Keratinocyte (primary cell): ENCODE results near the gene TGFBI. TPM values are rescaled to one million over a fixed set of nuclear protein-coding genes. Genes with fewer than 3 reads are reported as not detected.
"Not testable (repeated sequence)": the region's sequence is repeated elsewhere in the genome, so short reads cannot be mapped to it uniquely, and the experiment has no call there.

ENCODE experiments used
- DNase-seq: peaks from one replicate; pipeline ENCODE4 v3.0.0-alpha.2; 2011; ENCODE audit warnings: low read depth, missing footprints, low spot score
- FAIRE-seq: peaks from 2 replicates; lab custom pipeline; 2011; peaks lifted over from hg19 to GRCh38; lab: Jason Lieb, UNC
- H2AFZ ChIP-seq: 2 replicates; pipeline ENCODE4 v1.6.0; 2012; ENCODE audit warnings: low read length, control low read depth, inconsistent platforms; ENCODE audit not compliant: control insufficient read depth
- H3K27ac ChIP-seq: 2 replicates; pipeline ENCODE4 v1.5.1; 2011; ENCODE audit warnings: low read length; ENCODE audit not compliant: control insufficient read depth, insufficient read depth
- H3K27me3 ChIP-seq: 3 replicates; pipeline ENCODE4 v1.6.0; 2011; ENCODE audit warnings: low read length; ENCODE audit not compliant: control insufficient read depth, insufficient read depth; ENCODE audit errors: extremely low read depth
- H3K36me3 ChIP-seq, 2 experiments: 2 replicates in 1 of 2; 3 replicates in 1 of 2; pipeline ENCODE4 v1.5.1; 2011; ENCODE audit warnings: low read length in 2 of 2, mild to moderate bottlenecking in 1 of 2; ENCODE audit not compliant: control insufficient read depth in 2 of 2, insufficient read depth in 2 of 2; ENCODE audit errors: extremely low read depth in 1 of 2
- H3K4me1 ChIP-seq: 3 replicates; pipeline ENCODE4 v1.5.1; 2011; ENCODE audit warnings: low read length; ENCODE audit not compliant: control insufficient read depth, insufficient read depth; ENCODE audit errors: extremely low read depth
- H3K4me2 ChIP-seq: 3 replicates; pipeline ENCODE4 v1.6.0; 2011; ENCODE audit warnings: low read depth, low read length; ENCODE audit not compliant: control insufficient read depth, insufficient read depth; ENCODE audit errors: extremely low read depth
- H3K4me3 ChIP-seq, 3 experiments: fragments of 200-600 bp in 1 of 3; sonication (generic) in 1 of 3; 2 replicates in 2 of 3; 3 replicates in 1 of 3; pipeline ENCODE4 v1.5.1; 2011 to 2016; ENCODE audit warnings: low read length in 3 of 3, mild to moderate bottlenecking in 3 of 3, control low read depth in 2 of 3, inconsistent platforms in 1 of 3, low read depth in 1 of 3, mixed read lengths in 1 of 3, mixed run types in 1 of 3, moderate library complexity in 1 of 3; ENCODE audit not compliant: control insufficient read depth in 2 of 3, insufficient read depth in 2 of 3; ENCODE audit errors: extremely low read depth in 1 of 3
- H3K79me2 ChIP-seq: 2 replicates; pipeline ENCODE4 v1.6.0; 2012; ENCODE audit warnings: low read length; ENCODE audit not compliant: control insufficient read depth, insufficient read depth
- H3K9ac ChIP-seq: 3 replicates; pipeline ENCODE4 v1.6.0; 2011; ENCODE audit warnings: low read length; ENCODE audit not compliant: control insufficient read depth, insufficient read depth; ENCODE audit errors: extremely low read depth
- H3K9me1 ChIP-seq: 3 replicates; pipeline ENCODE4 v1.6.0; 2011; ENCODE audit warnings: low read length; ENCODE audit not compliant: control insufficient read depth, insufficient read depth; ENCODE audit errors: extremely low read depth
- H3K9me3 ChIP-seq: 2 replicates; pipeline ENCODE4 v1.5.1; 2012; ENCODE audit warnings: low read depth, low read length; ENCODE audit not compliant: control insufficient read depth
- H4K20me1 ChIP-seq: 3 replicates; pipeline ENCODE4 v1.6.0; 2011; ENCODE audit warnings: low read length; ENCODE audit not compliant: control insufficient read depth, insufficient read depth; ENCODE audit errors: extremely low read depth
- EZH2 ChIP-seq: IDR thresholded peaks from one replicate; pipeline ENCODE4 v1.6.1; 2012; ENCODE audit warnings: inconsistent platforms, mild to moderate bottlenecking, low read length, moderate library complexity
- dilution Hi-C: fragments of 300-500 bp; cut with MboI; formaldehyde crosslinking; loops from one replicate; pipeline ENCODE4 v1.7.0; 2020; ENCODE audit warnings: low sequenced_read_pairs; ENCODE audit not compliant: extremely low pct_ligation_motif_present
- polyA plus RNA-seq, 5 experiments: library from polyadenylated mRNA; depleted of rRNA in 3 of 5; stranded (reverse) in 3 of 5; stranded (forward) in 1 of 5; unstranded in 1 of 5; fragments of >200 nt; gene quantifications; 1 replicate in 1 of 5; 2 replicates in 3 of 5; 3 replicates in 1 of 5; pipeline versions ENCODE4 v1.2.1 to v1.2.3, GENCODE V29; 2011 to 2012; ENCODE audit warnings: missing spikeins in 2 of 5, low read depth in 1 of 5, low replicate concordance in 1 of 5
- TF ChIP-seq, protein P1 (sequence below), 3 experiments: IDR thresholded peaks in 1 of 3; conservative IDR thresholded peaks in 1 of 3; optimal IDR thresholded peaks in 1 of 3; 2 replicates in 2 of 3; 3 replicates in 1 of 3; pipeline versions ENCODE3 to v1.5.1; 2011; ENCODE audit warnings: low read length in 3 of 3, mild to moderate bottlenecking in 3 of 3, moderate library complexity in 2 of 3, control low read depth in 1 of 3, inconsistent platforms in 1 of 3; ENCODE audit not compliant: insufficient read depth in 2 of 3; ENCODE audit errors: extremely low read depth in 1 of 3

TGFBI gene
- polyA plus RNA-seq, 1 donor (not counting 4 experiments of a cell fraction or from before 2014, with no cell fraction given): 270 TPM

DNA sequence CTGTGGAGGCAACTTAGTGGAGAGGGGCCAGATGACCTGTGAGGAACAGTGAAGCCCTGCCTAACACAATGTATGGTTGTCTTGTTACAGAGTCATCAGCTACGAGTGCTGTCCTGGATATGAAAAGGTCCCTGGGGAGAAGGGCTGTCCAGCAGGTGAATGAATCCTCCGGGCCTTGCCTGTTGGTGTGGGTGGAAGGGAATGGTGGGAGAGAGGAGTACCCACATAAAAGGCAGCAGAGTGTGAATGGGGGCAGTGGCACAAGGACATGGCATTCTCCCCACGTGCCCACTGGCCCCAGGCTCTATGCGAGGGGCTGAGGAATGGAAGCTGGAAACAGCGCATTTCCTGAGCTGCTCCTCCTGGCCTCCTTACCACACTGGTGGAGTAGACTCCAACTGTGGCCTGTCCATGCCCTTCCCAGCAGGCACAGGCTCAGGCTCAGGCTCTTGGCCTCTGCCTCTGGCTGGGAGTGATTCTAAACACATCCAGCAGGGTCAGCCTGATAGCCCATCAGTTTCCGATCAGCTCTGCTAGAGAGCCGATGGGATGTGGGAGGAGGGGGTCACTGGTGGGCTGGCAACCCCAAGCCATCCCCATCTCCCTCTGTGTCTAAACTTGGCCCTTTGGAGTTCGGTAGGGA is 15.3 kb downstream of the TGFBI start:
- no peak overlapping the region for H3K9ac ChIP-seq
- no peaks in the 10 kb centered on the region for H3K27me3 ChIP-seq
- H3K79me2 ChIP-seq: no peaks in the 10 kb centered on the region
- no peak overlapping the region for H3K4me2 ChIP-seq
- no peak overlapping the region for H2AFZ ChIP-seq
- dilution Hi-C loops: no loop called here
- no peak for TF ChIP-seq EZH2
- DNase-seq (no peak), FAIRE-seq (no peak)
- H4K20me1 ChIP-seq: no peaks in the 10 kb centered on the region
- H3K9me1 ChIP-seq: no peaks in the 10 kb centered on the region
- H3K4me3 ChIP-seq: no peak overlapping the region
- no peaks in the 10 kb centered on the region for H3K4me1 ChIP-seq
- no peaks in the 10 kb centered on the region for H3K9me3 ChIP-seq
- no peak overlapping the region for H3K27ac ChIP-seq
- peaks cover 25 to 40% of the 10 kb centered on the region in 2 experiments for H3K36me3 ChIP-seq

DNA sequence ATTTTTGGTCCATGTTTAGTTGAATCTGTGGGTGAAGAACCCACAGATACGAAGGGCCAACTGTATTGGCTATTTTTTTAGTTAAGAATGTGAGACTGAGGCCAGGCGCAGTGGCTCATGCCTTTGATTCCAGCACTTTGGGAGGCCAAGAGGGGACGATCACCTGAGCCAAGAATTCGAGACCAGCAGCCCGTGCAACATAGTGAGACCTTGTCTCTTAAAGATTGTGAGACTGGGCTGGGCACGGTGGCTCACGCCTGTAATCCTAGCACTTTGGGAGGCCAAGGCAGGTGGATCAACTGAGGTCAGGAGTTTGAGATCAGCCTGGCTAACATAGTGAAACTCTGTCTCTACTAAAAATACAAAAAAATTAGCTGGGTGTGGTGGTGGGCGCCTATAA is 16.2 kb downstream of the TGFBI start:
- FAIRE-seq, H3K79me2 ChIP-seq, H3K4me2 ChIP-seq, H3K27ac ChIP-seq, H3K9me1 ChIP-seq, H4K20me1 ChIP-seq, H2AFZ ChIP-seq, H3K9me3 ChIP-seq, H3K9ac ChIP-seq, H3K27me3 ChIP-seq, dilution Hi-C loops, DNase-seq, H3K4me3 ChIP-seq, H3K4me1 ChIP-seq: not testable (repeated sequence)
- H3K36me3 ChIP-seq: peaks cover 27 to 44% of the 10 kb centered on the region in 2 experiments

DNA sequence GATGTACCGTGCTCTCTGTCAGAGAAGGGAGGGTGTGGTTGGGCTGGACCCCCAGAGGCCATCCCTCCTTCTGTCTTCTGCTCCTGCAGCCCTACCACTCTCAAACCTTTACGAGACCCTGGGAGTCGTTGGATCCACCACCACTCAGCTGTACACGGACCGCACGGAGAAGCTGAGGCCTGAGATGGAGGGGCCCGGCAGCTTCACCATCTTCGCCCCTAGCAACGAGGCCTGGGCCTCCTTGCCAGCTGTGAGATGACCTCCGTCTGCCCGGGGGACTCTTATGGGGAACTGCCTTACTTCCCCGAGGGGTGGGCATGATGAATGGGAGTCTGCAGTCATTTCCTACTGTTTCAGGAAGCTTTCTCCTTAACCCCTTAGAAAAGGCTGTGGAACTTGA is 17.5 kb downstream of the TGFBI start:
- Histone ChIP-seq H3K36me3 (peaks cover 27 to 51% of the 10 kb centered on the region in 2 experiments), H2AFZ (no peak overlapping the region), H3K9ac (no peak overlapping the region), H3K27me3 (no peaks in the 10 kb centered on the region), H3K79me2 (no peaks in the 10 kb centered on the region), H3K4me2 (no peak overlapping the region), H3K9me1 (no peaks in the 10 kb centered on the region), H3K4me1 (no peaks in the 10 kb centered on the region), H3K9me3 (no peaks in the 10 kb centered on the region), H3K27ac (no peak overlapping the region), H3K4me3 (no peak overlapping the region), H4K20me1 (no peaks in the 10 kb centered on the region)
- dilution Hi-C loops: no loop called here
- no peak for DNase-seq
- FAIRE-seq: no peak
- no peak for TF ChIP-seq EZH2
- TF ChIP-seq, protein P1, sequence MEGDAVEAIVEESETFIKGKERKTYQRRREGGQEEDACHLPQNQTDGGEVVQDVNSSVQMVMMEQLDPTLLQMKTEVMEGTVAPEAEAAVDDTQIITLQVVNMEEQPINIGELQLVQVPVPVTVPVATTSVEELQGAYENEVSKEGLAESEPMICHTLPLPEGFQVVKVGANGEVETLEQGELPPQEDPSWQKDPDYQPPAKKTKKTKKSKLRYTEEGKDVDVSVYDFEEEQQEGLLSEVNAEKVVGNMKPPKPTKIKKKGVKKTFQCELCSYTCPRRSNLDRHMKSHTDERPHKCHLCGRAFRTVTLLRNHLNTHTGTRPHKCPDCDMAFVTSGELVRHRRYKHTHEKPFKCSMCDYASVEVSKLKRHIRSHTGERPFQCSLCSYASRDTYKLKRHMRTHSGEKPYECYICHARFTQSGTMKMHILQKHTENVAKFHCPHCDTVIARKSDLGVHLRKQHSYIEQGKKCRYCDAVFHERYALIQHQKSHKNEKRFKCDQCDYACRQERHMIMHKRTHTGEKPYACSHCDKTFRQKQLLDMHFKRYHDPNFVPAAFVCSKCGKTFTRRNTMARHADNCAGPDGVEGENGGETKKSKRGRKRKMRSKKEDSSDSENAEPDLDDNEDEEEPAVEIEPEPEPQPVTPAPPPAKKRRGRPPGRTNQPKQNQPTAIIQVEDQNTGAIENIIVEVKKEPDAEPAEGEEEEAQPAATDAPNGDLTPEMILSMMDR (optimal IDR thresholded peaks at IDR 0.05 in 1 of 3, IDR thresholded peaks at IDR 0.05 in 1 of 3, conservative IDR thresholded peaks at IDR 0.05 in 1 of 3; ENCODE audit: extremely low read depth in 1 of 3, insufficient read depth in 2 of 3, low read length in 3 of 3): no peak
